ENCODE measurements around the gene PSME3. TPM values are rescaled to one million over a fixed set of nuclear protein-coding genes. Genes with fewer than 3 reads are reported as not detected.

PSME3 gene
- total RNA-seq, 1 experiment from 2014 or later = 222 TPM

DNA sequence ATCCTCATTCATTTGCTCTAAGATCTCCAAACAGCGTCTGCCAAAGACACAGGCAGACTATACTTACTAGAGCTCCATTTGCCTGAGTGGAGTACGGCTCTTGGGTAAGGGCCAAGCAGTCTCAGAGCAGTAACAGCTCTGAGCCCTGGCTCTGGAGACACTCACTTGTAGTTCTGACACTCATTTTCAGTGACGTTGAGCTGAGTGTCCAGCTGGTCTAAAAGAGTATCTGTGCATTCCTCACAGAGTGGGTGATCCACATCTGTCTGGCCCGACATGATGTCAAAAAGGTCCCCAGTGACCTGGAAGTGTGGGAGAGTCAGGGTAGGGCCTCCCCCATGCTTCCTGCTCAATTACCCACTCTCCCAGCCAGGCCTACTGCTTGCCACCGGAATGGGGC, 14.8 kb upstream of the PSME3 start:
- Histone ChIP-seq H3K27ac (ENCODE audit: insufficient read length, low read depth, low read length) (no peak overlapping the region), H2AK5ac (ENCODE audit: insufficient read length, low read length) (no peak overlapping the region), H2BK5ac (ENCODE audit: insufficient read length, low read length) (no peak overlapping the region), H2BK20ac (ENCODE audit: low read depth, low read length, poor library complexity, severe bottlenecking) (no peak overlapping the region), H2BK120ac (ENCODE audit: low read depth, low read length, poor library complexity, severe bottlenecking) (no peak overlapping the region), H3K18ac (ENCODE audit: insufficient read length, low read depth, low read length) (no peak overlapping the region), H3K4me2 (ENCODE audit: insufficient read depth, insufficient read length, low read length) (no peak overlapping the region), H3K56ac (ENCODE audit: insufficient read length, low read depth, low read length) (no peak overlapping the region), H3K9me3 (ENCODE audit: control insufficient read depth, low read depth, low read length) (no peaks in the 10 kb centered on the region), H4K20me1 (ENCODE audit: control insufficient read depth, insufficient read depth, insufficient read length) (no peaks in the 10 kb centered on the region), H3T11ph (ENCODE audit: low read length) (no peak overlapping the region), H2BK15ac (ENCODE audit: low read depth, low read length) (no peak overlapping the region), H3K27me3 (ENCODE audit: insufficient read depth, low read length) (no peaks in the 10 kb centered on the region), H4K5ac (ENCODE audit: insufficient read length, low read depth, low read length) (no peak overlapping the region), H3K4me1 (ENCODE audit: insufficient read depth, low read length) (no peaks in the 10 kb centered on the region), H2AFZ (ENCODE audit: low read length) (no peak overlapping the region), H3K9ac (ENCODE audit: extremely low read depth, insufficient read length, low read length) (no peak overlapping the region), H3K23me2 (ENCODE audit: insufficient read length, low read depth, low read length, poor library complexity, severe bottlenecking) (peaks cover under 1% of the 10 kb centered on the region), H3K4ac (ENCODE audit: low read depth, low read length) (no peak overlapping the region), H3K79me2 (ENCODE audit: insufficient read depth, low read length) (peaks cover under 1% of the 10 kb centered on the region; the same call in 1 of the 2 replicates), H4K91ac (ENCODE audit: insufficient read length, low read depth, low read length) (no peak overlapping the region), H3K23ac (ENCODE audit: insufficient read length, low read depth, low read length) (no peak overlapping the region), H4K8ac (replicated peaks; ENCODE audit: insufficient read length, low read depth, low read length) (no peak overlapping the region), H3K14ac (ENCODE audit: insufficient read depth, low read length) (no peak overlapping the region), H3K79me1 (ENCODE audit: insufficient read depth, low read depth, low read length, poor library complexity, severe bottlenecking) (no peaks in the 10 kb centered on the region), H2BK12ac (ENCODE audit: insufficient read length, low read depth, low read length) (no peak overlapping the region)
- no peaks in the 10 kb centered on the region for H3K9me3 Mint-ChIP-seq
- no CpG with 5 or more reads among the region's 5 CpGs for WGBS (ENCODE audit: extremely low coverage, insufficient read length, low lambda C conversion rate)
- no peak for DNase-seq
- H3K27ac Mint-ChIP-seq = no peak overlapping the region
- H3K4me1 Mint-ChIP-seq = peaks cover 1 to 2% of the 10 kb centered on the region in 2 experiments
- TF ChIP-seq, protein P1, sequence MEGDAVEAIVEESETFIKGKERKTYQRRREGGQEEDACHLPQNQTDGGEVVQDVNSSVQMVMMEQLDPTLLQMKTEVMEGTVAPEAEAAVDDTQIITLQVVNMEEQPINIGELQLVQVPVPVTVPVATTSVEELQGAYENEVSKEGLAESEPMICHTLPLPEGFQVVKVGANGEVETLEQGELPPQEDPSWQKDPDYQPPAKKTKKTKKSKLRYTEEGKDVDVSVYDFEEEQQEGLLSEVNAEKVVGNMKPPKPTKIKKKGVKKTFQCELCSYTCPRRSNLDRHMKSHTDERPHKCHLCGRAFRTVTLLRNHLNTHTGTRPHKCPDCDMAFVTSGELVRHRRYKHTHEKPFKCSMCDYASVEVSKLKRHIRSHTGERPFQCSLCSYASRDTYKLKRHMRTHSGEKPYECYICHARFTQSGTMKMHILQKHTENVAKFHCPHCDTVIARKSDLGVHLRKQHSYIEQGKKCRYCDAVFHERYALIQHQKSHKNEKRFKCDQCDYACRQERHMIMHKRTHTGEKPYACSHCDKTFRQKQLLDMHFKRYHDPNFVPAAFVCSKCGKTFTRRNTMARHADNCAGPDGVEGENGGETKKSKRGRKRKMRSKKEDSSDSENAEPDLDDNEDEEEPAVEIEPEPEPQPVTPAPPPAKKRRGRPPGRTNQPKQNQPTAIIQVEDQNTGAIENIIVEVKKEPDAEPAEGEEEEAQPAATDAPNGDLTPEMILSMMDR (conservative IDR thresholded peaks at IDR 0.05) = no peak
- no peaks in the 10 kb centered on the region for H3K27me3 Mint-ChIP-seq (ENCODE audit: low read depth)
- no peak overlapping the region for H3K4me3 Mint-ChIP-seq
- peaks cover 25 to 83% (median 65%) of the 10 kb centered on the region in 3 experiments; a peak in 6 of 7 replicates for H3K36me3 Mint-ChIP-seq (ENCODE audit: insufficient read depth in 1 of 3, low read depth in 3 of 3)
